ENCODE measurements around the gene LHX6.
A peak's percentile ranks its signal among the peaks of the same experiment; 100 is the strongest.

The LHX6 gene

GRCh38 chr9:122228568-122229484, at the start of gene LHX6:
Gene LHX6, minus strand, starts transcription at chr9:122228957. Its CDS starts 217 bp downstream, at chr9:122228740.
- no peaks in the 10 kb centered on the region for H3K36me3 ChIP-seq (ENCODE audit: insufficient read depth, low read length)
- peaks cover 4% of the 10 kb centered on the region; the same call in 1 of the 2 replicates for H3K4me1 ChIP-seq (ENCODE audit: insufficient read depth, low read length)
- H3K9me3 ChIP-seq (ENCODE audit: control insufficient read depth, insufficient read depth, low read length): no peaks in the 10 kb centered on the region
- peak within 1 kb of the TSS; percentile 59; the same call in 1 of the 2 replicates for H3K9ac ChIP-seq (ENCODE audit: low read depth, low read length)

GRCh38 chr9:122277285-122277897, 48.6 kb upstream of the LHX6 start:
- Histone ChIP-seq H3K36me3 (ENCODE audit: insufficient read depth, low read length) (peaks cover 5% of the 10 kb centered on the region; the same call in 1 of the 2 replicates), H3K9me3 (ENCODE audit: control insufficient read depth, insufficient read depth, low read length) (no peaks in the 10 kb centered on the region; the same call in 1 of the 2 replicates), H3K9ac (ENCODE audit: low read depth, low read length) (no peak overlapping the region), H3K4me1 (ENCODE audit: insufficient read depth, low read length) (peaks cover 7% of the 10 kb centered on the region; the same call in 1 of the 2 replicates)

- Histone ChIP-seq H3K4me1 (ENCODE audit: insufficient read depth, low read length) (no peaks in the 10 kb centered on the region; the same call in 1 of the 2 replicates), H3K9ac (ENCODE audit: low read depth, low read length) (no peak overlapping the region), H3K36me3 (ENCODE audit: insufficient read depth, low read length) (peaks cover 5% of the 10 kb centered on the region; the same call in 1 of the 2 replicates), H3K9me3 (ENCODE audit: control insufficient read depth, insufficient read depth, low read length) (no peaks in the 10 kb centered on the region; the same call in 1 of the 2 replicates)
Measured at GRCh38 chr9:122276096-122276495, 47.3 kb upstream of the LHX6 start.

GRCh38 chr9:122274055-122274454, 45.3 kb upstream of the LHX6 start:
- no peak overlapping the region for H3K9ac ChIP-seq (ENCODE audit: low read depth, low read length)
- H3K4me1 ChIP-seq (ENCODE audit: insufficient read depth, low read length): no peaks in the 10 kb centered on the region
- H3K9me3 ChIP-seq (ENCODE audit: control insufficient read depth, insufficient read depth, low read length): no peaks in the 10 kb centered on the region; the same call in 1 of the 2 replicates
- peaks cover 8% of the 10 kb centered on the region; the same call in 1 of the 2 replicates for H3K36me3 ChIP-seq (ENCODE audit: insufficient read depth, low read length)

- H3K4me1 ChIP-seq (ENCODE audit: insufficient read depth, low read length): peaks cover 5% of the 10 kb centered on the region; the same call in 1 of the 2 replicates
- peaks cover 8% of the 10 kb centered on the region; the same call in 1 of the 2 replicates for H3K36me3 ChIP-seq (ENCODE audit: insufficient read depth, low read length)
- H3K9me3 ChIP-seq (ENCODE audit: control insufficient read depth, insufficient read depth, low read length): no peaks in the 10 kb centered on the region; the same call in 1 of the 2 replicates
- H3K9ac ChIP-seq (ENCODE audit: low read depth, low read length): no peak overlapping the region
Measured at GRCh38 chr9:122268041-122268814, 39.5 kb upstream of the LHX6 start.

- peaks cover 5% of the 10 kb centered on the region; the same call in 1 of the 2 replicates for H3K4me1 ChIP-seq (ENCODE audit: insufficient read depth, low read length)
- H3K36me3 ChIP-seq (ENCODE audit: insufficient read depth, low read length): no peaks in the 10 kb centered on the region
- no peaks in the 10 kb centered on the region; the same call in 1 of the 2 replicates for H3K9me3 ChIP-seq (ENCODE audit: control insufficient read depth, insufficient read depth, low read length)
- peak overlapping the region; percentile 81 for H3K9ac ChIP-seq (ENCODE audit: low read depth, low read length)
Measured at GRCh38 chr9:122265149-122265915, 36.6 kb upstream of the LHX6 start.

- Histone ChIP-seq H3K36me3 (ENCODE audit: insufficient read depth, low read length) (no peaks in the 10 kb centered on the region), H3K9ac (ENCODE audit: low read depth, low read length) (peak within 1 kb of the TSS; percentile 81), H3K4me1 (ENCODE audit: insufficient read depth, low read length) (peaks cover 5% of the 10 kb centered on the region; the same call in 1 of the 2 replicates), H3K9me3 (ENCODE audit: control insufficient read depth, insufficient read depth, low read length) (no peaks in the 10 kb centered on the region; the same call in 1 of the 2 replicates)
Measured at GRCh38 chr9:122264360-122265148, 35.8 kb upstream of the LHX6 start, which contains the start of the genes MRRF and RBM18. Gene MRRF, plus strand, starts transcription at chr9:122264882. Its CDS starts 6,010 bp downstream, at chr9:122270892. Gene RBM18, minus strand, starts transcription at chr9:122264840. Its CDS starts 3,348 bp downstream, at chr9:122261492.

GRCh38 chr9:122263699-122264349, 35.1 kb upstream of the LHX6 start:
- Histone ChIP-seq H3K4me1 (ENCODE audit: insufficient read depth, low read length) (peaks cover 5% of the 10 kb centered on the region; the same call in 1 of the 2 replicates), H3K9me3 (ENCODE audit: control insufficient read depth, insufficient read depth, low read length) (no peaks in the 10 kb centered on the region; the same call in 1 of the 2 replicates), H3K9ac (ENCODE audit: low read depth, low read length) (peak overlapping the region; percentile 81), H3K36me3 (ENCODE audit: insufficient read depth, low read length) (0 out of 2 replicates have a peak, but pooled peaks cover 2% of the 10 kb centered on the region)

GRCh38 chr9:122262073-122262472, 33.3 kb upstream of the LHX6 start:
- Histone ChIP-seq H3K9ac (ENCODE audit: low read depth, low read length) (no peak overlapping the region), H3K36me3 (ENCODE audit: insufficient read depth, low read length) (0 out of 2 replicates have a peak, but pooled peaks cover 3% of the 10 kb centered on the region), H3K4me1 (ENCODE audit: insufficient read depth, low read length) (peaks cover 5% of the 10 kb centered on the region; the same call in 1 of the 2 replicates), H3K9me3 (ENCODE audit: control insufficient read depth, insufficient read depth, low read length) (no peaks in the 10 kb centered on the region; the same call in 1 of the 2 replicates)

GRCh38 chr9:122261469-122261881, 32.7 kb upstream of the LHX6 start:
- Histone ChIP-seq H3K9ac (ENCODE audit: low read depth, low read length) (no peak overlapping the region), H3K4me1 (ENCODE audit: insufficient read depth, low read length) (peaks cover 5% of the 10 kb centered on the region; the same call in 1 of the 2 replicates), H3K9me3 (ENCODE audit: control insufficient read depth, insufficient read depth, low read length) (no peaks in the 10 kb centered on the region; the same call in 1 of the 2 replicates), H3K36me3 (ENCODE audit: insufficient read depth, low read length) (0 out of 2 replicates have a peak, but pooled peaks cover 3% of the 10 kb centered on the region)

- Histone ChIP-seq H3K4me1 (ENCODE audit: insufficient read depth, low read length) (peaks cover 7% of the 10 kb centered on the region), H3K36me3 (ENCODE audit: insufficient read depth, low read length) (0 out of 2 replicates have a peak, but pooled peaks cover 3% of the 10 kb centered on the region), H3K9me3 (ENCODE audit: control insufficient read depth, insufficient read depth, low read length) (no peaks in the 10 kb centered on the region; the same call in 1 of the 2 replicates), H3K9ac (ENCODE audit: low read depth, low read length) (no peak overlapping the region)
Measured at GRCh38 chr9:122258886-122259415, 30.2 kb upstream of the LHX6 start.

- Histone ChIP-seq H3K4me1 (ENCODE audit: insufficient read depth, low read length) (peaks cover 18% of the 10 kb centered on the region), H3K9me3 (ENCODE audit: control insufficient read depth, insufficient read depth, low read length) (no peaks in the 10 kb centered on the region), H3K36me3 (ENCODE audit: insufficient read depth, low read length) (peaks cover 9% of the 10 kb centered on the region; the same call in 1 of the 2 replicates), H3K9ac (ENCODE audit: low read depth, low read length) (no peak overlapping the region)
Measured at GRCh38 chr9:122256206-122256605, 27.4 kb upstream of the LHX6 start.
